Activated naive CD8-positive, alpha-beta T cell (primary cell): ENCODE measurements around the gene ENTPD3.
"Not testable (repeated sequence)": the region's sequence is repeated elsewhere in the genome, so short reads cannot be mapped to it uniquely, and the experiment has no call there.

Experiments used
- H3K27ac Mint-ChIP-seq: one replicate; pipeline ENCODE4 v1.8.0; 2021; ENCODE audit warnings: mixed read lengths
- H3K27me3 Mint-ChIP-seq: one replicate; pipeline ENCODE4 v1.8.0; 2021; ENCODE audit warnings: mixed read lengths
- H3K36me3 Mint-ChIP-seq: one replicate; pipeline ENCODE4 v1.8.0; 2021; ENCODE audit warnings: mixed read lengths
- H3K4me1 Mint-ChIP-seq: one replicate; pipeline ENCODE4 v1.8.0; 2021; ENCODE audit warnings: low read depth, mixed read lengths
- H3K4me3 Mint-ChIP-seq: one replicate; pipeline ENCODE4 v1.8.0; 2021; ENCODE audit warnings: mild to moderate bottlenecking, mixed read lengths
- H3K9me3 Mint-ChIP-seq: one replicate; pipeline ENCODE4 v1.8.0; 2021; ENCODE audit warnings: low read depth, mixed read lengths

Gene ENTPD3

DNA sequence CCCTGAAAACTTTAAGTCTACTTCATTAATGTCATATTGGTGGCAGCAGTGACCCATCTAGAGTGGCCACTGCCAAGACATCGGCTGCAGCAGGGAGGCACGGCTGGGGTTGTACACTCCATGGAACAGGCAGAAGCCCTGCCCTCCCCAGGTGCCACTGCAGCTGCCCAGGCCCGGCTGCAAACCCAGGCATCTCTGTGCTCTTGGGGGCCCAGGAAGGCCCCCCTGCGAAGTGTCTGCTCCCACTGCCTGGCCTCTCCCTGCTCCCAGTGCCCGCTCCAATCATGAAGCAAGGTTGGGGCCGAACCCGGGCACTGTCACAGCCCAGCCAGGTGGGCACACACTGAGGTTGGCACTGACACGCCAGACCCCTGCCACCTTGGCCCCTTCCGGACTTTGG, 58.1 kb downstream of the ENTPD3 start:
- Mint-ChIP-seq H3K4me1 (no peaks in the 10 kb centered on the region), H3K9me3 (peaks cover 4% of the 10 kb centered on the region), H3K36me3 (peaks cover 16% of the 10 kb centered on the region), H3K27ac (no peak overlapping the region), H3K27me3 (no peaks in the 10 kb centered on the region), H3K4me3 (no peak overlapping the region)

DNA sequence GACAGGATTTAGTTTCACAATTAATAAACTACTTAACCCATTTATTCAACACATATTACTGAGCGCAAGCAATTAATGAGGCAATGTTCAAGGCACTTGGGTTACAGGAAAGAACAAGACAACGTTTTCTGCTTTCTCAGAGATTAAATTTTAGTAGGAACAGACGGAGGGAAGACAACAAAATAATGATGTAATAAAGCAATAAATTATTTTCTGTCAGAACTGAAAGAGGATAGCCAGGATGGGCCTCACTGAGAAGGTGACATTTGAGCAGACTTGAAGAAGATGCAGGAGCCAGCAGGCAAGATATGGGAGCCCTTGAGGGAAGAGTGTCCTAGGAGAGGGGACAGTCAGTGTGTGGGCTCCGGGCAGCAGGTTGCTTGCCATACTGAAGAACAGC, 58.9 kb downstream of the ENTPD3 start:
- H3K27ac Mint-ChIP-seq: no peak overlapping the region
- H3K4me3 Mint-ChIP-seq: no peak overlapping the region

DNA sequence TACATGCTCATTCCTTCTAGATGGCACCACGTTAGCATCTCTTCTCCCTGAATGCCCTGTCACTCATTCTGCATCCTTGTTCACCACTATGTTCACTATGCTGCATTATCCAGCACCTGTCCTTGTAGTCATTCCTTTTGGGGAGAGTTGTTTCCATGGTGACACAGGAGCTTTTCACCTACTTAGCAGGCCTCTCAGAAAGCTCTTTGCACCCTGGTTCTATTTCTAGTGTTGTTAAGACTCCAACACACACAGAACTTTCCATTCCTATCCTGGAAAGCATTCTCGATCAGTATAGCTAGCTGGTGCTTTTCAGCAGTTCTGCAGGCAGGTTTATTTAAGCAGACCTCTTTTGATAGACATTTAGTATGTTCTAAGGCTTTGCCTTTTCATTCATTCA, 63.5 kb downstream of the ENTPD3 start:
- Mint-ChIP-seq H3K4me1 (peaks cover 20% of the 10 kb centered on the region), H3K36me3 (peaks cover 9% of the 10 kb centered on the region), H3K27ac (no peak overlapping the region), H3K4me3 (no peak overlapping the region), H3K9me3 (no peaks in the 10 kb centered on the region), H3K27me3 (no peaks in the 10 kb centered on the region)

More for the DNA sequence above, 58.9 kb downstream of the ENTPD3 start:
- no peaks in the 10 kb centered on the region for H3K9me3 Mint-ChIP-seq
- H3K4me1 Mint-ChIP-seq: no peaks in the 10 kb centered on the region
- no peaks in the 10 kb centered on the region for H3K27me3 Mint-ChIP-seq
- peaks cover 13% of the 10 kb centered on the region for H3K36me3 Mint-ChIP-seq

DNA sequence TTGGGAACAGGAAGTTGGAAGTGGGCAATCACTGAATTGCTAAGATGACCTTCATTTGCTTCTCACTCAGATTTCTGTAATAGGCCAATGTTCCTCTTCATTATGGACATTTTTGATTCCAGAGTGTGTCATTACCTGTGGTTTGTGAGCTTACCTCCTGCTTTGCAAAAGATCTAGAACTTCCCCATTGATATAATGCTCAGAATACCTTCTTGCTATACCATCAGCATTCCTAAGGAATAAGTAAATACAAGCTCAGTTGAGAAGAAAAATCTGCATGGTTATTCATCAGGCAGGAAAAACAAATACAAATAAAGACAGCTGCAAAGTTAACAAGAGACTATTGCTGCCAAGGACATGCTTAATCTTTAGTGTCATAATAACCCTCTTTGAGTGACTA, 64.6 kb downstream of the ENTPD3 start:
- Mint-ChIP-seq H3K27ac (no peak overlapping the region), H3K4me1 (peaks cover 23% of the 10 kb centered on the region)

DNA sequence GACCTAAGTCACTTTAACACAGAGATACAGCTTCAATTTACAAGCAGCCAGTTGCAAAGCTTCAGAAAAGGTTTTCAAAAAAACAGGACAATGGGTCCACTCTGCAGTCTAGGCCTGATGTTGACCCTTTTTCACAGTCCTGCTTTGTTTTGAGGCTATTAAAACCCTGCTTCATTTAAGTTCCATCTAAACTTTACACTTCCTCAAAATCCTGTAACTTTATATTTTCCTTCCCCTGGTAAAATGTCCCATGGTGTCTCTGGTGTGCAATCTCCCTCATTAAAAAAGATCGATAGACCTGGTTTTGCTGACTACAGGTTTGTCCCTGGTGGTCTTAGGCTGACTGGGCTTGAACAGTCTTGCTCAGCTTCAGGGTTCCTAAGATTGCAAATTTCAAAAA, 65.1 kb downstream of the ENTPD3 start:
- Mint-ChIP-seq H3K9me3 (no peaks in the 10 kb centered on the region), H3K4me3 (peak overlapping the region; percentile 95), H3K27ac (peak overlapping the region; percentile 94), H3K27me3 (no peaks in the 10 kb centered on the region), H3K4me1 (peaks cover 25% of the 10 kb centered on the region), H3K36me3 (peaks cover 3% of the 10 kb centered on the region)

More for the DNA sequence above, 64.6 kb downstream of the ENTPD3 start:
- peaks cover 3% of the 10 kb centered on the region for H3K36me3 Mint-ChIP-seq
- peak overlapping the region; percentile 95 for H3K4me3 Mint-ChIP-seq
- H3K27me3 Mint-ChIP-seq: no peaks in the 10 kb centered on the region
- H3K9me3 Mint-ChIP-seq: no peaks in the 10 kb centered on the region

DNA sequence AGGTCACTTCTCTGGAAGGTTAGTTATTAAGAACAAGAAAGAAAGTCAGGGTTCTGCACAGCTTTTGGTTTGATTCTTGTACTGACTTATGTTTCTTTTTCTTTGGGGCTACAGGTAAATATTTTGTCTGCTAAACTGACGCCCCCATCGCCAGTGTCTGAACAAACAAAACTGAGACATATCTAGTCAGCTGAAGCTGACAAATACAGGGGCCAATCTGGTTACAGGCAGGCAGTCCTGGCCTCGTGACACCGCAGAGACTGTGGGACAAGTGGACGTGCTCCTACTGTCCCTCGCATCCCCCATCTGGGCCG, 65.5 kb downstream of the ENTPD3 start:
- peaks cover 25% of the 10 kb centered on the region for H3K4me1 Mint-ChIP-seq
- peak overlapping the region; percentile 95 for H3K4me3 Mint-ChIP-seq
- H3K27ac Mint-ChIP-seq: peak overlapping the region; percentile 94

DNA sequence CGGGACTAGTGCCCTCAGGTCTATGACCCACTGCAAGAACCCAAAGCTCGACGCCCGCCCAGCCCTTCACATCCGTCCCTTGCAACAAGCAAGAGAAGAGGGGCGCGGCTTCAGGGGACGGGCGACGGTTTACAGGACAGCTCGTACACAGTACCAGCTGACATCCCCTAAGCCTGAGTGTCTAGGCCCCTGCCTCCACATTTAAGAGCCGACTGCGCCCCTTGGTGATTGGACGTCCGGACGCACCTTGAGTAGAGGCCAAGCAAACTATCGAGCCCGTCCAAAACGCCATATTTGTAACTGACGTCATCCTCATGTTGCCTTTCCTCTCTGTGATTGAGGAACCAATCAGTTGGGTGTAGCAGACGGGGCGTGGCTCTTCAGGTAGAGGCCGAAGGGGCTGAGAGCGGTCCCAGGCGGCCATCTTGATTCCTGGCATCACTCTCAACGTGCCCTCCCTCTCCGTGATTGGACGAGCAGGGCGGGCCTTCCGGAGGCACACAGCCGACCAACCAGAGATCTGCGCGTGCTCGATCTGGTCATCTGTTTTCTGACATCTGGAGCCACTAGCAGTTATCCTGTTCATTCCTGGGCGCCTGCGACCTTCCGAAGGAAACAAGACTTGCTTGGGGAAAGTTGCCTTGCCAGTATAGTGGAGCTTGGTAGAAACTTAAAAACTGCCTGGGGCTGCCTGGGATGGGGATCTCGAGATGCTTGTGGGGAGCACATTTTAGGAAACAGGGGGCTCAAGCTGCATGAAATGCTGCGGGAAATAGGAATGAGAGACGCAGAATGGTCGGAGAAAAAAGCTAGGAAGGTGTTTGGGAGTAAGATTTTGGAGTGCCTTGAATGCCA, 66.1 kb downstream of the ENTPD3 start:
- H3K27me3 Mint-ChIP-seq: no peaks in the 10 kb centered on the region
- peaks cover 5% of the 10 kb centered on the region for H3K36me3 Mint-ChIP-seq
- peak overlapping the region; percentile 94 for H3K27ac Mint-ChIP-seq
- H3K4me3 Mint-ChIP-seq: peak overlapping the region; percentile 95
- H3K9me3 Mint-ChIP-seq: no peaks in the 10 kb centered on the region
- H3K4me1 Mint-ChIP-seq: peaks cover 29% of the 10 kb centered on the region

More for the DNA sequence above, 65.5 kb downstream of the ENTPD3 start:
- Mint-ChIP-seq H3K27me3 (no peaks in the 10 kb centered on the region), H3K9me3 (no peaks in the 10 kb centered on the region), H3K36me3 (peaks cover 1% of the 10 kb centered on the region)

DNA sequence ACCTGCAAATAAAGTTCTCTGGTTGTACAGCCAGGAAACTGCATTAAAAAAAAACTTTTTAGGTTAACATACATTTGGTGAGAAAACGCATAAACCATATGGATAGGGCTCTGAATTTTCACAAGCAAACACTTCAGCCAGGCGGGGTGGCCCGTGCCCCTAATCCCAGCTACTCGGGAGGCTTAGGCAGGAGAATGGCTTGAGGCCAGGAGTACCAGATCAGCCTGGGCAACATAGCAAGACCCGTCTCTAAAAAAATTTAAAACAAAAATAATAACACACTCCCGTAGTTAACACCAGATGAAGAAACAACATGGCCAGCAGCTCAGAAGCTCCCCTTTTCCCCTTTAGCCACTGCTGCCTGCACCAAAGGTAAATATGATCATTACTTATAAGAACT, 66.9 kb downstream of the ENTPD3 start:
- no peaks in the 10 kb centered on the region for H3K9me3 Mint-ChIP-seq
- peaks cover 10% of the 10 kb centered on the region for H3K36me3 Mint-ChIP-seq
- peak overlapping the region; percentile 99 for H3K4me3 Mint-ChIP-seq
- H3K27me3 Mint-ChIP-seq: no peaks in the 10 kb centered on the region
- H3K4me1 Mint-ChIP-seq: peaks cover 36% of the 10 kb centered on the region
- H3K27ac Mint-ChIP-seq: no peak overlapping the region

DNA sequence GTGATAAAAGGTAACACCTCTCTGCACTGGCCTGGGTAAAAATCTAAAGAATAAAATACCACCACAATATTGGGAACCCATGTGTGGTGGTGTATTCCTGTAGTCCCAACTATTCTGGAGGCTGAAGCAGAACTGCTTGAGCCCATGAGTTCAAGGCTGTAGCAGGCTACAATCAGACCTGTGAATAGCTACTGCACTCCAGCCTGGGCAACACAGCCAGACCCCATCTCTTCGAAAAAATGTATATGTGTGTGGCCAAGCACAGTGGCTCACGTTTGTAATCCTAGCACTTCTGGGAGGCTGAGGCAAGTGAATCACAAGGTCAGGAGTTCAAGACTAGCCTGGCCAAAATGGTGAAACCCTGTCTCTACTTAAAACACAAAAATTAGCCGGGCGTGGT, 68.3 kb downstream of the ENTPD3 start:
- Mint-ChIP-seq H3K27me3 (no peaks in the 10 kb centered on the region), H3K4me3 (peak overlapping the region; percentile 99), H3K4me1 (peaks cover 47% of the 10 kb centered on the region), H3K27ac (no peak overlapping the region), H3K9me3 (no peaks in the 10 kb centered on the region), H3K36me3 (peaks cover 12% of the 10 kb centered on the region)

DNA sequence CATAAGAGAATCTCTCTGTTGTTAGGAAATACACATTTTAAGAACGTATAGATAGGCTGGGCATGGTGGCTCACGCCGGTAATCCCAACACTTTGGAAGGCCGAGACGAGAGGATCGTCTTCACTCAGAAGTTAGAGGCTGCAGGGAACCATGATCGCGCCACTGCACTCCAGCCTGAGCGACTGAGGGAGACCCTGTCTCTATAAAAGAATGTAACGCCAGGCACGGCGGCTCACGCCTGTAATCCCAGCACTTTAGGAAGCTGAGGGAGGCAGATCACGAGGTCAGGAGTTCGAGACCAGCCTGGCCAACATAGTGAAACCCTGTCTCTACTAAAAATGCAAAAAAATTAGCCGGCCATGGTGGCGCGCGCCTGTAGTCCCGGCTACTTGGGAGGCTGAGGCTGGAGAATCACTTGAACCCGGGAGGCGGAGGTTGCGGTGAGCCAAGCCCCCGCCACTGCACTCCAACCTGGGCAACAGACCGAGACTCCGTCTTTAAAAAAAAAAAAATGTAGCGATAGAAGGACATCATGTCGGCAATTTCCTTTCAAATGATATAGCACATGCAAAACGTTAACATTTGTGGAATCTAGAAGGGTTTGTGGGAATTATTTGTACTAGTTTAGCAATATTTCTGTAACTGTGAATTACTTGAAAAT, 69.4 kb downstream of the ENTPD3 start:
- Mint-ChIP-seq H3K4me3 (peak overlapping the region; percentile 99), H3K27ac (peak overlapping the region; percentile 98), H3K36me3 (peaks cover 16% of the 10 kb centered on the region), H3K27me3 (no peaks in the 10 kb centered on the region), H3K9me3 (no peaks in the 10 kb centered on the region), H3K4me1 (peaks cover 54% of the 10 kb centered on the region)

DNA sequence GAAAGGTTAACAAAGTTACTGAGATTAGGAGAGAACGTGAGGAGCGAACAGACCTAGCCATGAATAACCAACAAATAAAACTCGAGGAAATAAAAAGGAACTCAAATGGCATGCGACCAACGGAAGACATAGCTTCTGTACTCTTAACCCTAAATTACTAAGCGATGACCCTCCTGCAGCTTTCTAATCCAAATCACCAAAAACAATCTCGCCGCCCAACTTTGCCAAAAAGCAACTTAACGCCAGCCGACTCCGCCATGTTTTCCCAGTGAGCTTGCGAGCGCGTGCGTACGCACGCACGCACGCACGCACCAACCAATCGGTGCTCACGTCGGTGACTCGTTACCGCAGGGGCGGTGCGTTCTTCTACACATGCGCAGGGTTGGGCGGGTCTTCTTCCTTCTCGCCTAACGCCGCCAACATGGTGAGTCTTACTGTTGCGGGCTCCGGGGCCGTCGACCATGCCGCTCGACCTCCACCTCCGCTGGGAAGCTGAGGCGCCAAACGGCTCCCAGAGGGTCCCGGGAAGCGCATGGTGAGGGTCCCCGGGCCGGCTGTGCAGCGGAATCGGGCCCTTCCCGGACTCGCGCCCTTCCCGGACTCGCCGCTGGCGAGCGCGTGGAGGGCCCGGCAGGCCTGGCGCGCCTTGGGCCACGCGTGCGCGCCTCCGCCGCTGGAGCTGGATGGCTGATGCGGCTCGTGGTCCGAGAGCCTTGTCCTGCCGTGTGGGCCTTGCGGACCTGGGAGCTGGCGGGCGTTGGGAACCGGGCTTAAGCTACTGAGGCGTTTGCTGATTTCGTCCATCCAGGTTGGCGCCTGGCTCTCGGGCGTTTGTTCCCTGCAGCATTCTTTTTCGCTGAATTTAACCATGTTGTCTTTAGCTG, 70.2 kb downstream of the ENTPD3 start, which contains the start of gene RPL14:
TSS of gene RPL14 (plus strand) at position 400 of the 884 bp plus-strand sequence. CDS start at position 533, 133 bp downstream.
- peaks cover 21% of the 10 kb centered on the region for H3K36me3 Mint-ChIP-seq
- H3K27ac Mint-ChIP-seq: peak within 1 kb of the TSS; percentile 99
- peaks cover 58% of the 10 kb centered on the region for H3K4me1 Mint-ChIP-seq
- no peaks in the 10 kb centered on the region for H3K27me3 Mint-ChIP-seq
- H3K4me3 Mint-ChIP-seq: peak within 1 kb of the TSS; percentile 99
- no peaks in the 10 kb centered on the region for H3K9me3 Mint-ChIP-seq

DNA sequence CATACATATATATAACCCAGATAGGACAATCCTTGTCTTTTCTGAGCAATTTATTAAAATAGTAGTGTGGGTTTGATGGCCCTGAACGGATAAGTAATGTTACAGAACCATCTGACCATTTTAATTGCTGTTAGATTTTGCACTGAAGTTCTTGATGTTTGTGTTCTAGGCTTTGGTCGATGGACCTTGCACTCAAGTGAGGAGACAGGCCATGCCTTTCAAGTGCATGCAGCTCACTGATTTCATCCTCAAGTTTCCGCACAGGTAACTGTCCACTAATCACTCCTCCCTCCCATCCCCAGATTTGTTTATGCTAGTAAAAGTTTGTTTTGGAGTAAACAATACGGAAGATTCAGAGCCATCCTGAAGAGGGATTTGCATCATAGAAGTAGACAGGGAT, 71.5 kb downstream of the ENTPD3 start:
- Mint-ChIP-seq H3K9me3 (no peaks in the 10 kb centered on the region), H3K27ac (peak overlapping the region; percentile 99), H3K36me3 (peaks cover 21% of the 10 kb centered on the region), H3K4me1 (peaks cover 55% of the 10 kb centered on the region), H3K4me3 (peak overlapping the region; percentile 99), H3K27me3 (no peaks in the 10 kb centered on the region)

DNA sequence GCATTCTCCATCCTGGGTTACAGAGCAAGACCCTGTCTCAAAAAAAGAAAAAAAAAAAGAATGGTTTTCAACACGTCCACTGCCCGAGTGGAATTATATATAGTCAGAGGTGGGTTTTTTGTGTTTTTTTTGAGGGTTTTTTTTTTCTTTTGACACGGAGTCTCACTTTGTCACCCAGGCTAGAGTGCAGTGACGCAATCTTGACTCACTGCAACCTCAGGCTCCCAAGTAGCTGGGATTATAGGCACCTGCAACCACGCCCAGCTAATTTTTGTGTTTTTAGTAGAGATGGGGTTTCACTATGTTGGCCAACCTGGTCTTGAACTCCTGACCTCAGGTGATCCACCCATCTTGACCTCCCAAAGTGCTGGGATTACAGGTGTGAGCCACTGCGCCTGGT, 73.5 kb downstream of the ENTPD3 start:
- H3K9me3 Mint-ChIP-seq, H3K27me3 Mint-ChIP-seq: not testable (repeated sequence)
- Mint-ChIP-seq H3K4me3 (peak overlapping the region; percentile 99), H3K36me3 (peaks cover 29% of the 10 kb centered on the region), H3K27ac (peak overlapping the region; percentile 88), H3K4me1 (peaks cover 62% of the 10 kb centered on the region)

DNA sequence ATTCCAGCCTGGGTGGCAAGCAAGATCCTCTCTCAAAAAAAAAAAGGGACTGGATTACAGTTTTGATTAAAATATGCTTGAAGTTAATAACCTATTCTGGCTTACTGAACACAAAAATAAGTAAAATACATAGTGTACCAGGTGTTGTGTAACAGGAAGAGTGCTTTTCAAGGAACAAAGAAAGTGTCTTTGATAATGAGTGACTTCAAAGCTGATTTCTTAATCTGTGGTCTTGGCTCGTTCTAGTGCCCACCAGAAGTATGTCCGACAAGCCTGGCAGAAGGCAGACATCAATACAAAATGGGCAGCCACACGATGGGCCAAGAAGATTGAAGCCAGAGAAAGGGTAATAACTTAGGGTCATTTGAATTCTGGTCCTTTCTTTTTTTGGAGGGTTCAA, 74.2 kb downstream of the ENTPD3 start:
- no peaks in the 10 kb centered on the region for H3K27me3 Mint-ChIP-seq
- H3K27ac Mint-ChIP-seq: peak overlapping the region; percentile 56
- no peaks in the 10 kb centered on the region for H3K9me3 Mint-ChIP-seq
- peaks cover 30% of the 10 kb centered on the region for H3K36me3 Mint-ChIP-seq
- peak overlapping the region; percentile 48 for H3K4me3 Mint-ChIP-seq
- H3K4me1 Mint-ChIP-seq: peaks cover 59% of the 10 kb centered on the region

DNA sequence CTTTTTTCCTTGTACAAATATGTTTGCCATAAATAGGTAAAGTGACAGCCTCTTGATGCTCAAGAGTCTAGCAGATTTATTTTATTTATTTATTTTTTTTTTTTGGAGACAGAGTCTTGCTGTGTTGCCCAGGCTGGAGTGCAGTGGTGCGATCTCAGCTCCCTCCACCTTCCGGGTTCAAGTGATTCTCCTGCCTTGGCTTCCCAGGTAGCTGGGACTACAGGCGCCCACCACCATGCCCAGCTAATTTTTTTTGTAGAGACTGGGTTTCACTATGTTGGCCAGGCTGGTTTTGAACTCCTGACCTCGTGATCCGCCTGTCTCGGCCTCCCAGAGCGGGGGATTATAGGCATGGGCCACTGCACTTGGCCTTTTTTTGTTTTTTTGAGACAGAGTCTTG, 75.9 kb downstream of the ENTPD3 start:
- Mint-ChIP-seq H3K4me3 (peak overlapping the region; percentile 10), H3K4me1 (peaks cover 55% of the 10 kb centered on the region), H3K36me3 (peaks cover 29% of the 10 kb centered on the region)
- H3K27me3 Mint-ChIP-seq, H3K9me3 Mint-ChIP-seq, H3K27ac Mint-ChIP-seq: not testable (repeated sequence)
